OCI-LY1 (cell line): ENCODE results near the gene CDH23.

Experiments used
- H2AFZ ChIP-seq: fragments of 200-600 bp; sonication (generic), shearing (Covaris generic); 2 replicates; pipeline ENCODE4 v1.6.0; 2014; ENCODE audit warnings: antibody characterized with exemption, mild to moderate bottlenecking, low read length
- H3F3A ChIP-seq: fragments of 200-600 bp; sonication (generic), shearing (Covaris generic); 2 replicates; pipeline ENCODE4 v1.6.0; 2014; ENCODE audit warnings: mild to moderate bottlenecking, antibody characterized with exemption, low read length, moderate library complexity; ENCODE audit not compliant: insufficient read depth
- H3K27ac ChIP-seq: fragments of 200-600 bp; sonication (generic); 2 replicates; pipeline ENCODE4 v1.5.1; 2014; ENCODE audit warnings: low read length, mixed run types, mild to moderate bottlenecking, low read depth; ENCODE audit not compliant: poor library complexity, severe bottlenecking
- H3K27me3 ChIP-seq: fragments of 200-600 bp; sonication (generic); 2 replicates; pipeline ENCODE4 v1.6.0; 2014; ENCODE audit warnings: antibody characterized with exemption, mild to moderate bottlenecking, low read length, moderate library complexity; ENCODE audit not compliant: insufficient read depth
- H3K36me3 ChIP-seq: fragments of 200-600 bp; sonication (generic); 2 replicates; pipeline ENCODE4 v1.6.1; 2014; ENCODE audit warnings: mild to moderate bottlenecking, antibody characterized with exemption, low read length, moderate library complexity, mixed read lengths; ENCODE audit not compliant: insufficient read depth
- H3K4me1 ChIP-seq: fragments of 200-600 bp; sonication (generic); 2 replicates; pipeline ENCODE4 v1.5.1; 2014; ENCODE audit warnings: mild to moderate bottlenecking, low read length, moderate library complexity; ENCODE audit not compliant: insufficient read depth, severe bottlenecking
- H3K4me2 ChIP-seq: fragments of 200-600 bp; sonication (generic), shearing (Covaris generic); 2 replicates; pipeline ENCODE4 v1.6.1; 2014; ENCODE audit warnings: low read length
- H3K4me3 ChIP-seq: fragments of 200-600 bp; sonication (generic); 2 replicates; pipeline ENCODE4 v1.5.1; 2014; ENCODE audit warnings: low read length, low read depth, mild to moderate bottlenecking, mixed read lengths; ENCODE audit not compliant: poor library complexity, severe bottlenecking
- H3K79me2 ChIP-seq: fragments of 200-600 bp; shearing (Covaris generic); 2 replicates; pipeline ENCODE4 v1.6.1; 2016; ENCODE audit warnings: mixed run types, low read length, mixed read lengths; ENCODE audit not compliant: insufficient read depth
- H3K9ac ChIP-seq: fragments of 200-600 bp; sonication (generic), shearing (Covaris generic); 2 replicates; pipeline ENCODE4 v1.6.1; 2014; ENCODE audit warnings: mild to moderate bottlenecking, low read length, mixed read lengths
- H3K9me2 ChIP-seq: fragments of 200-600 bp; sonication (generic), shearing (Covaris generic); 2 replicates; pipeline ENCODE4 v1.6.1; 2014; ENCODE audit warnings: low read depth, mild to moderate bottlenecking, low read length, mixed read lengths
- H3K9me3 ChIP-seq: fragments of 200-600 bp; shearing (Covaris generic); 2 replicates; pipeline ENCODE4 v1.6.1; 2014; ENCODE audit warnings: low read length, mixed read lengths
- H4K20me1 ChIP-seq: fragments of 200-600 bp; sonication (generic), shearing (Covaris generic); 2 replicates; pipeline ENCODE4 v1.6.0; 2016; ENCODE audit warnings: mild to moderate bottlenecking, low read length; ENCODE audit not compliant: insufficient read depth
- EZH2 ChIP-seq: fragments of 200-600 bp; sonication (generic), shearing (Covaris generic); IDR thresholded peaks from 2 replicates; pipeline ENCODE4 v1.8.0; 2017; ENCODE audit warnings: borderline replicate concordance, mixed run types, mild to moderate bottlenecking, antibody characterized with exemption, low read length, moderate library complexity, mixed read lengths
- TF ChIP-seq, protein P1 (sequence below): fragments of 200-600 bp; sonication (generic), shearing (Covaris generic); IDR thresholded peaks from 2 replicates; pipeline ENCODE4 v1.5.1; 2017; ENCODE audit warnings: mild to moderate bottlenecking, antibody characterized with exemption, low read length, moderate library complexity, mixed read lengths

CDH23 gene

DNA sequence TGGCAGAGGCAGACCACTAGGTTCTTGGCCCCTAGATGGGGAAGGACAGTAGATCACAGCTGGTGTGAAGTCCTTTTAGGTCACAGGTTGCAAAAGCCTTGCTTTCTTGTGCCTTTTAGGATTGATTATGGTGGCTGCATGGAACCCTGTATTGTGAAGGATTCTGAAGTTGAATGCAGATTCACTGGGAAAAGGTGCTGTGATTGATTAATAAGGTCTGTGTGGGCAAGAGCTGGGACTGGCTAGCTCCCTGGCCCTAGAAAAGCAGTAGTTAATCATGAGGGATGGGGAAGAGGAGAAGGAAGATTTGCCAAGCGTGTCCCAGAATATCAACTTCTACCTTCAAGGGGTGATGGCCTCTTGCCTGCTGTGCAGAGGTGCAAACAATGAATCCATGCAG lies 105.5 kb downstream of the CDH23 start:
- Histone ChIP-seq H3K27me3 (peaks cover 5% of the 10 kb centered on the region), H3K79me2 (no peaks in the 10 kb centered on the region), H4K20me1 (no peaks in the 10 kb centered on the region), H3F3A (no peaks in the 10 kb centered on the region), H3K9me2 (no peaks in the 10 kb centered on the region), H3K36me3 (no peaks in the 10 kb centered on the region), H3K4me1 (no peaks in the 10 kb centered on the region), H3K9ac (no peak overlapping the region), H3K4me3 (no peak overlapping the region), H3K4me2 (no peak overlapping the region), H2AFZ (no peak overlapping the region), H3K27ac (no peak overlapping the region), H3K9me3 (no peaks in the 10 kb centered on the region)
- TF ChIP-seq, protein P1, sequence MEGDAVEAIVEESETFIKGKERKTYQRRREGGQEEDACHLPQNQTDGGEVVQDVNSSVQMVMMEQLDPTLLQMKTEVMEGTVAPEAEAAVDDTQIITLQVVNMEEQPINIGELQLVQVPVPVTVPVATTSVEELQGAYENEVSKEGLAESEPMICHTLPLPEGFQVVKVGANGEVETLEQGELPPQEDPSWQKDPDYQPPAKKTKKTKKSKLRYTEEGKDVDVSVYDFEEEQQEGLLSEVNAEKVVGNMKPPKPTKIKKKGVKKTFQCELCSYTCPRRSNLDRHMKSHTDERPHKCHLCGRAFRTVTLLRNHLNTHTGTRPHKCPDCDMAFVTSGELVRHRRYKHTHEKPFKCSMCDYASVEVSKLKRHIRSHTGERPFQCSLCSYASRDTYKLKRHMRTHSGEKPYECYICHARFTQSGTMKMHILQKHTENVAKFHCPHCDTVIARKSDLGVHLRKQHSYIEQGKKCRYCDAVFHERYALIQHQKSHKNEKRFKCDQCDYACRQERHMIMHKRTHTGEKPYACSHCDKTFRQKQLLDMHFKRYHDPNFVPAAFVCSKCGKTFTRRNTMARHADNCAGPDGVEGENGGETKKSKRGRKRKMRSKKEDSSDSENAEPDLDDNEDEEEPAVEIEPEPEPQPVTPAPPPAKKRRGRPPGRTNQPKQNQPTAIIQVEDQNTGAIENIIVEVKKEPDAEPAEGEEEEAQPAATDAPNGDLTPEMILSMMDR, result no peak
- no peak for TF ChIP-seq EZH2

DNA sequence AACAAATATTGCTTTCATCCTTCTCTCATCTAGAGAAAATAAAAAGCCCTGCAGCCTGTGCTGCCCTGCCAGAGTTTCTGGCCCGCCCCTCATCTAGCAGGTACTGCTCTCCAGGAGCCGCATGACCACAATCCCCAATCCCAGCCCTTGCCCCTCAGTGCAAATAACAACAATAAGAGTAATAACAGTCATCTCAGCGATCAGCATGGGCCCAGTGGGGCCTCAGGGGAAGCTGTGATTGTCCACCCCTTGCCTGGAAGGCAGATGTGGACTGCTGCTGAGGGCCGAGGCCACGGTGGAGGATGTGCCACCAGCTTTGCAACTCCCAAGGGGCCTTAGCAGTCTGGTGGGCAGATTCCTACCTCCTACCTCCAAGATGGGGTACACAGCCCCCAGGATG lies 106.1 kb downstream of the CDH23 start:
- H3K9me3 ChIP-seq, result no peaks in the 10 kb centered on the region
- no peaks in the 10 kb centered on the region for H3K9me2 ChIP-seq
- no peaks in the 10 kb centered on the region for H4K20me1 ChIP-seq
- H3K27me3 ChIP-seq, result peaks cover 5% of the 10 kb centered on the region
- H3K27ac ChIP-seq, result no peak overlapping the region
- no peaks in the 10 kb centered on the region for H3K36me3 ChIP-seq
- H2AFZ ChIP-seq, result no peak overlapping the region
- no peaks in the 10 kb centered on the region for H3K79me2 ChIP-seq
- H3K9ac ChIP-seq, result no peak overlapping the region
- no peak overlapping the region for H3K4me2 ChIP-seq
- TF ChIP-seq EZH2, result no peak
- TF ChIP-seq, protein P1, result no peak
- no peak overlapping the region for H3K4me3 ChIP-seq
- H3F3A ChIP-seq, result no peaks in the 10 kb centered on the region
- no peaks in the 10 kb centered on the region for H3K4me1 ChIP-seq

DNA sequence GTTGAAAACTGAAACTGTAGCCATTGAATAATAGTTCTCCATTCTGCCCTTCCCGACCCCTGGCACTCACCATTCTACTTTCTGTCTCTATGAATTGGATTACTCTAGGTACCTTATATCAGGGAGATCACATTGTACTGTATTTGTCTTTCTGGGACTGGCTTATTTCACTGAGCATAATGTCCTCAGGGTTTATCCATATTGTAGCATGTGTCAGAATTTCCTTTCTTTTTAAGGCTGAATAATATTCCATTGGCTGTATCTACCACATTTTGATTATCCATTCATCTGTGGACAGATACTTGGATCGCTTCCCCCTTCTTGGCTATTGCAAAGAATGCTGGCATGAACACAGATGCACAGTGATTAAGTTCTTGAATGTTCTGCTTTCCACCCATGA lies 107.4 kb downstream of the CDH23 start:
- H3K4me3 ChIP-seq, result no peak overlapping the region
- H3K79me2 ChIP-seq, result no peaks in the 10 kb centered on the region
- no peaks in the 10 kb centered on the region for H3K9me3 ChIP-seq
- H3K4me1 ChIP-seq, result no peaks in the 10 kb centered on the region
- H3F3A ChIP-seq, result no peaks in the 10 kb centered on the region
- H3K36me3 ChIP-seq, result no peaks in the 10 kb centered on the region
- H4K20me1 ChIP-seq, result no peaks in the 10 kb centered on the region
- H3K9ac ChIP-seq, result no peak overlapping the region
- H2AFZ ChIP-seq, result no peak overlapping the region
- H3K4me2 ChIP-seq, result no peak overlapping the region
- H3K27me3 ChIP-seq, result peaks cover 5% of the 10 kb centered on the region
- H3K27ac ChIP-seq, result no peak overlapping the region
- H3K9me2 ChIP-seq, result no peaks in the 10 kb centered on the region
- TF ChIP-seq, protein P1, result no peak
- no peak for TF ChIP-seq EZH2
